HEK293T (cell line): ENCODE results near the gene AGAP2.

Source experiments
- ARNT ChIP-seq: fragments of 450-650 bp; IDR thresholded peaks from 2 replicates; pipeline ENCODE4 v1.6.1; 2017; ENCODE audit warnings: mild to moderate bottlenecking
- BHLHE40 ChIP-seq: fragments of 450-650 bp; IDR thresholded peaks from 2 replicates; pipeline ENCODE4 v1.6.1; 2016; ENCODE audit warnings: mild to moderate bottlenecking, moderate library complexity, borderline replicate concordance
- ELF4 ChIP-seq: fragments of 450-650 bp; IDR thresholded peaks from 2 replicates; pipeline ENCODE4 v1.6.1; 2017; ENCODE audit warnings: antibody characterized with exemption
- FOXA1 ChIP-seq: fragments of 450-650 bp; IDR thresholded peaks from 2 replicates; pipeline ENCODE4 v1.6.1; 2016; ENCODE audit warnings: mild to moderate bottlenecking
- FOXM1 ChIP-seq: fragments of 450-650 bp; IDR thresholded peaks from 2 replicates; pipeline ENCODE4 v1.6.1; 2017; ENCODE audit warnings: mild to moderate bottlenecking, borderline replicate concordance
- HDGF ChIP-seq: fragments of 450-650 bp; IDR thresholded peaks from 2 replicates; pipeline ENCODE4 v1.6.1; 2017; ENCODE audit warnings: antibody characterized with exemption, borderline replicate concordance
- SP1 ChIP-seq: fragments of 450-650 bp; IDR thresholded peaks from 2 replicates; pipeline ENCODE4 v1.6.1; 2017
- SUZ12 ChIP-seq: fragments of 450-650 bp; IDR thresholded peaks from 2 replicates; pipeline ENCODE4 v1.6.1; 2016; ENCODE audit warnings: mild to moderate bottlenecking
- ZNF384 ChIP-seq: fragments of 450-650 bp; IDR thresholded peaks from 2 replicates; pipeline ENCODE4 v1.6.1; 2016
- TF ChIP-seq, protein P1 (sequence below): fragments of 450-650 bp; IDR thresholded peaks from 2 replicates; pipeline ENCODE4 v1.6.1; 2016

DNA sequence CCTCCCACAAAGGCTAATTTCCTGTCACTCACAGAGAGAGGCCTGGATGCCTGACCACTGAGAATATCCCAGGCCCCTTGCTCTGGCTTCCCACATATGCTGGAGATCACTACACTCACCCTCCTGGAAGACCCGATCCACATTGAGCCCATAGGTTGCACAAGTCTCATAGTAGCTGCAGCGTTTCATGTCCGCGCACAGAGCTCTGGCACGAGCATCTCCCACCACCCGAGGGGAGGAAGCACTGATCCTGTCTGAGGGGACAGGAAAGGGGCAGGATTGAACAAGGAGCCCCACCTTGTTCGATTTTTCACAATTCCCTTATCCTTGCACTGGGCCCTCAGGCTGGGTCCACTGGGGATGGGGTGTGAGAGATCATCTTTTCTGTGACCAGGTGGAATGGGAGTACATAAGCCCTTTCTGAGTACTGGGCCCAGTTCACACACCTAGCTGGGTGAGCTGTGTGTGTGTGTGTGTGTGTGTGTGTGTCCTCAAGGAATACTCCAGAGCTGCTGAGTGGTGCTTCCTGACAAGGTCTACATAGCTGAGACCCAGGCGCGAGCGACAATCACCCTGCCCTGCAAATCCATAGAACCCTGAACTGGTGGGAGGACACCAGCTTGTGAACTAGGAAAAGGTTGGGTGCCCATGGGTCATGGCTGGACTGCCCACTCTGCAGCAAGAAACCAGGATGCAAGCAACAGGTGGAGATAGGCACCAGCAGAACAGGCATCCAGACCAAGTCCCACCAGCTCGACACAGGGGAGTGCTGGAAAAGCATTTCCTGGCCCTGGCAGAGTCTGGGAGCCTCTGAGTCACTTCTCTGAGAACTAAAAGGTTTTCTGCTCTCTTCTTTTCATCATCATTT, 5.6 kb downstream of the AGAP2 start:
- TF ChIP-seq ELF4 (no peak), FOXM1 (no peak), SP1 (no peak), BHLHE40 (no peak), ARNT (no peak), ZNF384 (no peak), SUZ12 (no peak), HDGF (no peak), FOXA1 (no peak)
- TF ChIP-seq, protein P1, sequence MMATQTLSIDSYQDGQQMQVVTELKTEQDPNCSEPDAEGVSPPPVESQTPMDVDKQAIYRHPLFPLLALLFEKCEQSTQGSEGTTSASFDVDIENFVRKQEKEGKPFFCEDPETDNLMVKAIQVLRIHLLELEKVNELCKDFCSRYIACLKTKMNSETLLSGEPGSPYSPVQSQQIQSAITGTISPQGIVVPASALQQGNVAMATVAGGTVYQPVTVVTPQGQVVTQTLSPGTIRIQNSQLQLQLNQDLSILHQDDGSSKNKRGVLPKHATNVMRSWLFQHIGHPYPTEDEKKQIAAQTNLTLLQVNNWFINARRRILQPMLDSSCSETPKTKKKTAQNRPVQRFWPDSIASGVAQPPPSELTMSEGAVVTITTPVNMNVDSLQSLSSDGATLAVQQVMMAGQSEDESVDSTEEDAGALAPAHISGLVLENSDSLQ, result no peak
